GM19193 (cell line): Measurements from ENCODE around the gene OSBPL2.

ENCODE experiments used
- POLR2A ChIP-seq: IDR thresholded peaks from 4 replicates; pipeline ENCODE4 v1.6.1; 2011; ENCODE audit not compliant: insufficient read depth, insufficient read length; ENCODE audit errors: extremely low read depth

OSBPL2 gene

GRCh38 chr20:62327726-62328495 lies 89.6 kb downstream of the OSBPL2 start:
- no peak for TF ChIP-seq POLR2A

- no peak for TF ChIP-seq POLR2A
Observed at GRCh38 chr20:62328684-62329388, 90.5 kb downstream of the OSBPL2 start.

- TF ChIP-seq POLR2A = no peak
Observed at GRCh38 chr20:62329389-62330377, 91.4 kb downstream of the OSBPL2 start.

GRCh38 chr20:62330576-62331317 lies 92.4 kb downstream of the OSBPL2 start:
- no peak for TF ChIP-seq POLR2A

- TF ChIP-seq POLR2A = no peak
Observed at GRCh38 chr20:62331347-62331746, 93.0 kb downstream of the OSBPL2 start.

GRCh38 chr20:62332421-62332820 lies 94.1 kb downstream of the OSBPL2 start:
- no peak for TF ChIP-seq POLR2A

GRCh38 chr20:62332989-62333819 lies 94.9 kb downstream of the OSBPL2 start:
- no peak for TF ChIP-seq POLR2A

GRCh38 chr20:62333820-62334595 lies 95.7 kb downstream of the OSBPL2 start:
- TF ChIP-seq POLR2A = no peak

- TF ChIP-seq POLR2A = no peak
Observed at GRCh38 chr20:62334881-62335280, 96.6 kb downstream of the OSBPL2 start.

- TF ChIP-seq POLR2A = no peak
Observed at GRCh38 chr20:62335532-62335931, 97.2 kb downstream of the OSBPL2 start.

- TF ChIP-seq POLR2A = no peak
Observed at GRCh38 chr20:62336329-62336728, 98.0 kb downstream of the OSBPL2 start.

GRCh38 chr20:62336775-62337557 lies 98.6 kb downstream of the OSBPL2 start:
- TF ChIP-seq POLR2A = no peak
